ENCODE data around the gene TMEM120B.

TMEM120B gene

DNA sequence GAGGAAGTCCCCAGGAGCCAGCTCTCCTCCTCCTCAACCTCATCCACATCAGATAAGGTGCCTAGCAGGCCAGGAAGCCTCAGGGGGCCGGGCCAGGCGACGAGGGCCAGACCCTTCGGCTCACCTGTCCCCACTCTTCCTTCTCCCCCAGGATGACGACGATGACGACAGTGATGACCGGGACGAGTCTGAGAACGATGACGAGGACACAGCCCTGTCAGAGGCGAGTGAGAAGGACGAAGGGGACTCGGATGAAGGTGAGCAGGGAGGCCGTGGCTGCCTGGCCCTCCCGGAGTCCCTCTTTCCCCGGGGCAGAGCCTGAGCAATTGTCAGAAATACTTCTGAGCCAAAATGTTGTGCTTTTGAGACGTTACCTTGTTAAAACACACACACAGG lies 105.1 kb downstream of the TMEM120B start:
- H3K4me1 ChIP-seq (ENCODE audit: insufficient read depth, low read length, poor library complexity, severe bottlenecking): peaks cover 13% of the 10 kb centered on the region
- no peak overlapping the region for H3K4me2 ChIP-seq (ENCODE audit: low read depth, low read length, poor library complexity, severe bottlenecking)
- H3K79me2 ChIP-seq (ENCODE audit: insufficient read depth, low read length): peaks cover 21% of the 10 kb centered on the region
- H3K4me3 ChIP-seq (ENCODE audit: low read length, poor library complexity, severe bottlenecking): no peak overlapping the region
- H4K20me1 ChIP-seq (ENCODE audit: insufficient read depth, low read length, poor library complexity, severe bottlenecking): peaks cover 9% of the 10 kb centered on the region
- no peak for TF ChIP-seq EZH2phosphoT487 (IDR thresholded peaks at IDR 0.05; ENCODE audit: borderline replicate concordance)
- TF ChIP-seq, protein P1, sequence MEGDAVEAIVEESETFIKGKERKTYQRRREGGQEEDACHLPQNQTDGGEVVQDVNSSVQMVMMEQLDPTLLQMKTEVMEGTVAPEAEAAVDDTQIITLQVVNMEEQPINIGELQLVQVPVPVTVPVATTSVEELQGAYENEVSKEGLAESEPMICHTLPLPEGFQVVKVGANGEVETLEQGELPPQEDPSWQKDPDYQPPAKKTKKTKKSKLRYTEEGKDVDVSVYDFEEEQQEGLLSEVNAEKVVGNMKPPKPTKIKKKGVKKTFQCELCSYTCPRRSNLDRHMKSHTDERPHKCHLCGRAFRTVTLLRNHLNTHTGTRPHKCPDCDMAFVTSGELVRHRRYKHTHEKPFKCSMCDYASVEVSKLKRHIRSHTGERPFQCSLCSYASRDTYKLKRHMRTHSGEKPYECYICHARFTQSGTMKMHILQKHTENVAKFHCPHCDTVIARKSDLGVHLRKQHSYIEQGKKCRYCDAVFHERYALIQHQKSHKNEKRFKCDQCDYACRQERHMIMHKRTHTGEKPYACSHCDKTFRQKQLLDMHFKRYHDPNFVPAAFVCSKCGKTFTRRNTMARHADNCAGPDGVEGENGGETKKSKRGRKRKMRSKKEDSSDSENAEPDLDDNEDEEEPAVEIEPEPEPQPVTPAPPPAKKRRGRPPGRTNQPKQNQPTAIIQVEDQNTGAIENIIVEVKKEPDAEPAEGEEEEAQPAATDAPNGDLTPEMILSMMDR (conservative IDR thresholded peaks at IDR 0.05; ENCODE audit: low read length): no peak
- peaks cover 47% of the 10 kb centered on the region; the same call in 1 of the 2 replicates for H3K36me3 ChIP-seq (ENCODE audit: insufficient read depth, low read length)
- no peaks in the 10 kb centered on the region for H3K9me3 ChIP-seq (ENCODE audit: insufficient read depth, low read depth, low read length)
- no peaks in the 10 kb centered on the region for H3K9me2 ChIP-seq (replicated peaks; ENCODE audit: low read depth, low read length)
- no peak overlapping the region for H2AFZ ChIP-seq (ENCODE audit: low read length)
- H3K9ac ChIP-seq (ENCODE audit: low read depth, low read length, poor library complexity, severe bottlenecking): no peak overlapping the region
- no peaks in the 10 kb centered on the region for H3K27me3 ChIP-seq (ENCODE audit: insufficient read depth, low read length, poor library complexity, severe bottlenecking)
- H3F3A ChIP-seq (ENCODE audit: low read depth): no peaks in the 10 kb centered on the region

DNA sequence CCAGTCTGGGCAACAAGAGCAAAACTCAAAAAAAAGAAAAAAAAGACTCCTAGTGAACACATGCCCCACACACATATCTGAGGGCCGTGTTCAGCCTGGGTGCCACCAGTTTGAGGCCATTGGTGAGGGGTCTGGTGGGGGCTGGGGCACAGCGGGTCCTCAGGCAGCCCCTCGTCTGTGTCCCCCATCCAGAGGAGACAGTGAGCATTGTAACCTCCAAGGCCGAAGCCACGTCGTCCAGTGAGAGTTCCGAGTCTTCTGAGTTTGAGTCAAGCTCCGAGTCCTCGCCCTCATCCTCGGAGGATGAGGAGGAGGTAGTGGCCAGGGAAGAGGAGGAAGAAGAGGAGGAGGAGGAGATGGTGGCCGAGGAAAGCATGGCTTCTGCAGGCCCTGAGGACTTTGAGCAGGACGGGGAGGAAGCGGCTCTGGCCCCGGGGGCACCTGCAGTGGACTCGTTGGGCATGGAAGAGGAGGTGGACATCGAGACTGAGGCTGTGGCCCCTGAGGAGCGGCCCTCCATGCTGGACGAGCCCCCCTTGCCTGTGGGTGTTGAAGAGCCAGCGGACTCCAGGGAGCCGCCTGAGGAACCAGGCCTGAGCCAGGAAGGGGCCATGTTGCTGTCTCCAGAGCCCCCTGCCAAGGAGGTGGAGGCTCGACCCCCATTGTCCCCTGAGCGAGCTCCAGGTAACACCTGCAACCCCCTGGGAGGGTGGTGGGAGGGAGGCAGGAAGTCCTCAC lies 106.8 kb downstream of the TMEM120B start:
- no peak for TF ChIP-seq EZH2phosphoT487 (IDR thresholded peaks at IDR 0.05; ENCODE audit: borderline replicate concordance)
- TF ChIP-seq, protein P1 (conservative IDR thresholded peaks at IDR 0.05; ENCODE audit: low read length): no peak
- H3K79me2 ChIP-seq (ENCODE audit: insufficient read depth, low read length): peaks cover 7% of the 10 kb centered on the region; the same call in 1 of the 2 replicates
- no peaks in the 10 kb centered on the region for H3K9me3 ChIP-seq (ENCODE audit: insufficient read depth, low read depth, low read length)
- H3K4me1 ChIP-seq (ENCODE audit: insufficient read depth, low read length, poor library complexity, severe bottlenecking): no peaks in the 10 kb centered on the region
- H4K20me1 ChIP-seq (ENCODE audit: insufficient read depth, low read length, poor library complexity, severe bottlenecking): no peaks in the 10 kb centered on the region
- no peaks in the 10 kb centered on the region for H3F3A ChIP-seq (ENCODE audit: low read depth)
- H3K4me2 ChIP-seq (ENCODE audit: low read depth, low read length, poor library complexity, severe bottlenecking): no peak overlapping the region
- H3K9ac ChIP-seq (ENCODE audit: low read depth, low read length, poor library complexity, severe bottlenecking): no peak overlapping the region
- H3K4me3 ChIP-seq (ENCODE audit: low read length, poor library complexity, severe bottlenecking): no peak overlapping the region
- no peaks in the 10 kb centered on the region for H3K9me2 ChIP-seq (replicated peaks; ENCODE audit: low read depth, low read length)
- H3K36me3 ChIP-seq (ENCODE audit: insufficient read depth, low read length): peaks cover 56% of the 10 kb centered on the region; the same call in 1 of the 2 replicates
- H2AFZ ChIP-seq (ENCODE audit: low read length): no peak overlapping the region
- no peaks in the 10 kb centered on the region for H3K27me3 ChIP-seq (ENCODE audit: insufficient read depth, low read length, poor library complexity, severe bottlenecking)

DNA sequence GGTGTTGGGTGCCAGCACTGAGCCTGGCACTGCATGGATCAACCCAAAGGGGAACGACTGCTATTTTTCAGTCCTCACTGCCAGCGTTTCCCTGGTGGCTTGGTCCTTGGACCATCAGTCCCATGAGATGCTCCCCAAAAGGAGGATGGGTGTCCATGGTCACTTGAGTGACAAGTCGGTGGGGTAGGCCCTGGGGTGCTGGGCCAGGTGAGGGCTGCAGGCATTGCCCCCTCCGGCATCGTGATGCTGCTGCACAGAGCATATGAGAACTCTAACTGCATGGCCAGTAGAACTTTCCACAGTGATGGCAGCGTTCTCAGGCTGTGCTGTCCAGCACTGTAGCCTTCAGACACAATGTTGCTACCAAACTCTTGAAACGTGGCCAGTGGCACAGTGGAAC lies 107.5 kb downstream of the TMEM120B start:
- H3K9ac ChIP-seq (ENCODE audit: low read depth, low read length, poor library complexity, severe bottlenecking): no peak overlapping the region
- no peaks in the 10 kb centered on the region for H3K9me2 ChIP-seq (replicated peaks; ENCODE audit: low read depth, low read length)
- H4K20me1 ChIP-seq (ENCODE audit: insufficient read depth, low read length, poor library complexity, severe bottlenecking): no peaks in the 10 kb centered on the region
- peaks cover 51% of the 10 kb centered on the region; the same call in 1 of the 2 replicates for H3K36me3 ChIP-seq (ENCODE audit: insufficient read depth, low read length)
- H3K4me2 ChIP-seq (ENCODE audit: low read depth, low read length, poor library complexity, severe bottlenecking): no peak overlapping the region
- H3K4me3 ChIP-seq (ENCODE audit: low read length, poor library complexity, severe bottlenecking): no peak overlapping the region
- no peaks in the 10 kb centered on the region for H3K27me3 ChIP-seq (ENCODE audit: insufficient read depth, low read length, poor library complexity, severe bottlenecking)
- no peak for TF ChIP-seq EZH2phosphoT487 (IDR thresholded peaks at IDR 0.05; ENCODE audit: borderline replicate concordance)
- TF ChIP-seq, protein P1 (conservative IDR thresholded peaks at IDR 0.05; ENCODE audit: low read length): no peak
- no peaks in the 10 kb centered on the region for H3K4me1 ChIP-seq (ENCODE audit: insufficient read depth, low read length, poor library complexity, severe bottlenecking)
- no peaks in the 10 kb centered on the region for H3F3A ChIP-seq (ENCODE audit: low read depth)
- H3K9me3 ChIP-seq (ENCODE audit: insufficient read depth, low read depth, low read length): no peaks in the 10 kb centered on the region
- H3K79me2 ChIP-seq (ENCODE audit: insufficient read depth, low read length): 0 out of 2 replicates have a peak, but pooled peaks cover 1% of the 10 kb centered on the region
- no peak overlapping the region for H2AFZ ChIP-seq (ENCODE audit: low read length)
